GM21526 (cell line): Measurements from ENCODE around the gene ZNF26.
"Not testable (repeated sequence)": the region's sequence is repeated elsewhere in the genome, so short reads cannot be mapped to it uniquely, and the experiment has no call there.

Source experiments
- ATAC-seq: cut with Tn5 transposase; IDR thresholded peaks from one replicate; pipeline ENCODE4 v1.9.1; 2021; ENCODE audit warnings: moderate library complexity; ENCODE audit not compliant: unreplicated experiment, low FRiP score

Gene ZNF26

DNA sequence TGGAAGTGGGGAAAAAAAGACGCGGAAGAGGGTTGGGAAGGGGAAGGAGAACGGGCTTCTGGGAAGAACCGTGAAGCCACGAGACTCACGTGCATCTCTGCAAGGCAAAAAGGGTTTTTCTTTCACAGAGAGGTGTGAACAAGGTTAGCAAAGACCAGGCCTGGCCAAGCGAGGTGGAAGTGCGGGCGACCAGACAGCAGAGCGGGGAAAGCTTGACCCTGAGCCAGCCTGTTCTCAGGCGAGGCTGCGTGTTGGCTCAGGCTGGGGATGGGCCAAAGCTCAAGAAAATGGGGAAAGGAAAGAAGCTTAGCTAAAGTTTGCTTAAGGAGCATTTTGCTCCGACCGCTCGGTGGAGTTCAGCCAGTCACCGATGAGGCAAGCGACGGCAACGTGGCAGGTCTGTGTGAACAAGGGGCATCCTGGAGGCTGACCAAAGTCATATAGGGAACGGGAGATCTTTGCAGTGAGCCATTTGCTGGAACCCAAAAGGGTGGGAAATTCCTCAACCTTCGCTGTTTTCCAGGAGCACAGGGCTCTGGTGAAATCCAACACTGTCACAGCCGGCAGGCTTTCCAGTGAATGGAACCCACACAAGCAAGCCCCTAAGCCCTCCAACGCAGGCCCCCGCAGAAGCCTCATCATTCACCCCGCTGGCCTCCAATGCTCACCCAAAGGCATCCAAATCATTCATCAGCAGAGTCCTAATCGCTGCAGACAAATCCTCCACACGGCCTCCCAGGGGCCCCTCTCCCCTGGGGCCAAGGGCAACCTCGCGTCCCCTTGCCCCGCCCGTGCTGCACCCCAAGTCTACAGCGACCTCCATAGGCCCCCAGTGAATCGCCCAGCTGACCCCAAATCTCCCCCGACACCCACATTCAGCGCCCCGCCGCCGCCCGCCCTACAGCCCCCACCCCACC lies 30.8 kb upstream of the ZNF26 start:
- ATAC-seq, result peak; percentile 23

GRCh38 chr12:132956011-132956788 lies 30.0 kb upstream of the ZNF26 start, which contains the start of gene ZNF605:
Gene ZNF605 (minus strand): TSS chr12:132956306. CDS start chr12:132945635, 10,671 bp downstream.
- peak; percentile 86 for ATAC-seq

GRCh38 chr12:132961790-132962189 lies 24.4 kb upstream of the ZNF26 start:
- not testable (repeated sequence) for ATAC-seq

DNA sequence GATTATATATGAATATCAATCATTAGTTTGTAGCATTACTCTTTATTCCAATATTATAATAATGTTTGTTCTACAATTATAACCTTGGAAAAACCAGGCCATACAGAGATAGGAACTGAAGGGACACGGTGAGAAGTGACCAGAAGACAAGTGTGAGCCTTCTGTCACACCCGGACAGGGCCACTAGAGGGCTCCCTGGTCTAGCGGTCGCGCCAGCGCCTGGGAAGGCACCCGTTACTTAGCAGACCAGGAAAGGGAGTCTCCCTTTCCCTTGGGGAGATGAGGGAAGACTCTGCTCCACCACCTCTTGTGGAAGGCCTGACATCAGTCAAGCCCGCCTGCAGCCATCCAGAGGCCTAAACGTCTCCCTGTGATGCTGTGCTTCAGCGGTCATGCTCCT lies 22.2 kb upstream of the ZNF26 start:
- not testable (repeated sequence) for ATAC-seq

GRCh38 chr12:132965796-132966195 lies 20.4 kb upstream of the ZNF26 start:
- no peak for ATAC-seq

GRCh38 chr12:132966676-132967415 lies 19.3 kb upstream of the ZNF26 start:
- no peak for ATAC-seq

GRCh38 chr12:132967736-132968135 lies 18.4 kb upstream of the ZNF26 start:
- no peak for ATAC-seq

GRCh38 chr12:132972374-132972773 lies 13.8 kb upstream of the ZNF26 start:
- ATAC-seq, result no peak

DNA sequence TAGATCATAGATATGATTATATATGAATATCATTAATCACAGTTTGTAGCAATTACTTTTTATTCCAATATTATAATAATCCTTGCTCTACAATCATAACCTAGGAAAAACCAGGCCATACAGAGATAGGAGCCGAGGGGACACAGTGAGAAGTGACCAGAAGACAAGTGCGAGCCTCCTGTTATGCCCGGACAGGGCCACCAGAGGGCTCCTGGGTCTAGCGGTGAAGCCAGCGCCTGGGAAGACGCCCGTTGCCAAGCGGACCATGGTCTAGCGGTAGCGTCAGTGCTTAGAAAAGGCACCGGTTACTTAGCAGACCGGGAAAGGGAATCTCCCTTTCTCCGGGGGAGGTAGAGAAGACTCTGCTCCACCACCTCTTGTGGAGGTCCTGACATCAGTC lies 9.3 kb upstream of the ZNF26 start:
- ATAC-seq, result not testable (repeated sequence)

DNA sequence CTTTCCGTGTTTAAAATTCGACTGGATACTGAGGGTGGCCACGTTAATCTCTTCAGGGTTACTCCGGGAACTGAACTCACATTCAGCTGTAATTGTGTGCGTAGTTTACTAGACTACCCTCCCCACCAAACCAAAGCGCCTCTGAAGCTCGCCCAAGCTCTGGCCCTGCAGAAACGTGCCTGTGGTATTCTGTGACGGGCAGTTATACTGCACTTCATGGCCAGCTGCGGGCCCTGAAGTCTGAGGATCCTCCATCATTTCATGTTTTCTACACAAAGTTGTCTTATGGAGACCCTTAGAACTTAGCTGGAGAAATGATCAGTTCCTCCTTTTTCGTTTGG lies 688 bp downstream of the ZNF26 start:
- peak; percentile 11 for ATAC-seq

DNA sequence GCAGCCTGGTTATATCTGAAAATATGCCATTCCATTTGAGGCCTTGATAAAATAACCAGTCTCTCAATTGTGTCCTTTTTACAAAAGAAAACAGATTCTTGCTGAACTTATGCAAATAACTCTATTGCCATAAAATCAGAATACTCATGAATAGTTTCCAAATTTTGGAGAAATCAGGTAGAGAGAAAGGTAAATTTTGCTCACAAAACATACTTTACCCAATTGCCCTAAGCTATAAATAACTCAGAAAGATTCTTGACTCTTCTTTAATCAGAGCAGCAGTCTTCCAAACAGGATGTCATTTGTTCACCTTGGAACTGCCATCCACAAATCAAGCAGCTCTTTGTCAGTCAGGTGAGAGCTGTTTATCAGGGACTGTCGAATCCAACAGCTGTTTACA lies 12.6 kb downstream of the ZNF26 start:
- ATAC-seq, result no peak

- ATAC-seq, result no peak
These were observed 24.6 kb downstream of the ZNF26 start for GRCh38 chr12:133010657-133011297.

GRCh38 chr12:133023566-133023965 lies 37.4 kb downstream of the ZNF26 start:
- no peak for ATAC-seq

DNA sequence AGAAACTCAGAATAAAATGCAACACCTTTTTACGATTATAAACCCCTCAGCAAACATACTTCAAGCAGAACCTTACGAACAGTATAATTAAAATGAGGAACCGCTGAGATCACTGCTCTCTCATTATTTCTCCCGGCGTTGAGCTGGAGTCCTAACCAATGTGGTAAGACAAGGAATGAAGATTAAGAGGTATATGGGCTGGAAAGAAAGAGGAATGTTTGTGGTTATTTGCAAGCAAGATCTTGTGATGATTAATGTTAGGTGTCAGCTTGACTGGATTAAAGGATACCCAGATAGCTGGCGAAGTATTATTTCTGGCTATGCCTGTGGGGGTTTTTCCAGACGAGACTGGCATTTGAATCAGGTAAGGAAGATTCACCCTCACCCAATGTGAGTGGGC lies 40.8 kb downstream of the ZNF26 start:
- ATAC-seq, result no peak

- peak; percentile 95 for ATAC-seq
These were observed 51.2 kb downstream of the ZNF26 start, which contains the start of gene ZNF84 for GRCh38 chr12:133037207-133038005. Gene ZNF84 (plus strand): TSS chr12:133037509. CDS start chr12:133041468, 3,959 bp downstream.

DNA sequence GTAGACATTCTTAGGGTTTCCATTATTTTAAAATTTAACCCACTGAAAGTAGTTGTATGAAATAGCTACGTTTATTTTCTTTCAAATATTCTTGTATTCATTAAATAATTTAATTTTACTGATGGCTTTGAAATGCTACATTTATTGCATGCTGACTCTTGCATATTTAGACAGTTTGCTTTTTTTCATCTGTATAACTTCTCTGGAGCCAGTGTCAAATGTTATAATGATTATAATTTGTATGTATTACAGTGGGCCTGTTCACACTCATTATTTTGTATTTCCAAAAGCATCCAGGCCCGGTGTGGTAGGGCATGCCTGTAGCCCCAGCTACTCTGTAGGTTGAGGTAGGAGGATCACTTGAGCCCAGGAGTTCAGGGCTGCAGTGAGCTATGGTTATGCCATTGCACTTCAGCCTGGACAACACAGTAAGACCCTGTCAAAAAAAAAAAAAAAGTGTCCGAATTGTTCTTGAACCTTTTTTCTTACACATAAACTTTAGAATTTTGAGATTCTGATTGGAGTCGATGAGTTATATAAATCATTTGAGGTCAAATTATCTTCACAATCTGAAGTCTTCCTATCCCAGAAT lies 52.0 kb downstream of the ZNF26 start:
- no peak for ATAC-seq

GRCh38 chr12:133046698-133047097 lies 60.5 kb downstream of the ZNF26 start:
- ATAC-seq, result no peak

DNA sequence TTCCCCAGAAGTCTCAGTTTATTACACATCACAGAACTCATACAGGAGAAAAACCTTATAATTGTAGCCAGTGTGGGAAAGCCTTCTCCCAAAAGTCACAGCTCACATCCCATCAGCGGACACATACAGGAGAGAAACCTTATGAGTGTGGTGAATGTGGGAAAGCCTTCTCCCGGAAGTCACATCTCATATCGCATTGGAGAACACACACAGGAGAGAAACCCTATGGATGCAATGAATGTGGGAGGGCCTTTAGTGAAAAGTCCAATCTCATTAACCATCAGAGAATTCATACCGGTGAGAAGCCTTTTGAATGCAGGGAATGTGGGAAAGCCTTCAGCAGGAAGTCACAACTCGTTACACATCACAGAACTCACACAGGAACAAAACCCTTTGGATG lies 71.3 kb downstream of the ZNF26 start:
- ATAC-seq, result no peak
